Measurements from ENCODE around the gene LGALS4.

Gene LGALS4, protein sequence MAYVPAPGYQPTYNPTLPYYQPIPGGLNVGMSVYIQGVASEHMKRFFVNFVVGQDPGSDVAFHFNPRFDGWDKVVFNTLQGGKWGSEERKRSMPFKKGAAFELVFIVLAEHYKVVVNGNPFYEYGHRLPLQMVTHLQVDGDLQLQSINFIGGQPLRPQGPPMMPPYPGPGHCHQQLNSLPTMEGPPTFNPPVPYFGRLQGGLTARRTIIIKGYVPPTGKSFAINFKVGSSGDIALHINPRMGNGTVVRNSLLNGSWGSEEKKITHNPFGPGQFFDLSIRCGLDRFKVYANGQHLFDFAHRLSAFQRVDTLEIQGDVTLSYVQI

DNA sequence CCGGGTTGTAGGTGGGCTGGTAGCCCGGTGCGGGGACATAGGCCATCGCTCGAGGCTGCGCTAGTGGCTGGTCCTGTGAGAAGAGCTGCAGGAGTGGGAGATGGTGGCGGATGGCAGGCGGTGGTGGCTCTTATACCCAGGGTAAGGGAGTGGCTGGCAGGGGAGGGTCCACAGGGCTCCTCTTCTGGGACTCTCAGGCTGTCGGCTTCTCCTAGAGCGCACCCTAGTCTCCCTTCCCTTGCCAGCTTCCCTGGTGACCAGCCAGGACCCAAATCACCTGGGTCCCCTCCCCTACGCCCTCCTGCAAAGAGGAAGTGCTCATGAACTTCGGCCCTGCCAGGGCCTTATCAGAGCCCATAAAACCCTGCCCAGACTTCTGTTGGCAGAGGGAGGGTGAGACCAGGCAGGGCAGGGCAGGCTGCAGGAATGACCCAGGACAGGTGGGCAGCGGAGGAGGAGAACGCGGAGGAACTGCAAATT, at the start of gene LGALS4:
TSS of gene LGALS4 (minus strand) at position 105 of the 480 bp plus-strand sequence. CDS start at position 46, 59 bp downstream.
- no peak for TF ChIP-seq EP300 (IDR thresholded peaks at IDR 0.05; ENCODE audit: borderline replicate concordance)
- no peak for TF ChIP-seq CREB1 (IDR thresholded peaks at IDR 0.05; ENCODE audit: low read depth)
- TF ChIP-seq EGR1 (IDR thresholded peaks at IDR 0.05), result no peak
- no peak for TF ChIP-seq TCF12 (IDR thresholded peaks at IDR 0.05; ENCODE audit: low read depth)
- TF ChIP-seq, protein P1, sequence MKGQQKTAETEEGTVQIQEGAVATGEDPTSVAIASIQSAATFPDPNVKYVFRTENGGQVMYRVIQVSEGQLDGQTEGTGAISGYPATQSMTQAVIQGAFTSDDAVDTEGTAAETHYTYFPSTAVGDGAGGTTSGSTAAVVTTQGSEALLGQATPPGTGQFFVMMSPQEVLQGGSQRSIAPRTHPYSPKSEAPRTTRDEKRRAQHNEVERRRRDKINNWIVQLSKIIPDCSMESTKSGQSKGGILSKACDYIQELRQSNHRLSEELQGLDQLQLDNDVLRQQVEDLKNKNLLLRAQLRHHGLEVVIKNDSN (IDR thresholded peaks at IDR 0.05), result no peak
- no peak for TF ChIP-seq FOXM1 (IDR thresholded peaks at IDR 0.05; ENCODE audit: borderline replicate concordance, low read depth)
- no peak for TF ChIP-seq TAF1 (IDR thresholded peaks at IDR 0.05; ENCODE audit: low read depth)
- TF ChIP-seq RAD21 (IDR thresholded peaks at IDR 0.05; ENCODE audit: low read depth), result no peak
- no peak for TF ChIP-seq YY1 (IDR thresholded peaks at IDR 0.05; ENCODE audit: low read depth)

DNA sequence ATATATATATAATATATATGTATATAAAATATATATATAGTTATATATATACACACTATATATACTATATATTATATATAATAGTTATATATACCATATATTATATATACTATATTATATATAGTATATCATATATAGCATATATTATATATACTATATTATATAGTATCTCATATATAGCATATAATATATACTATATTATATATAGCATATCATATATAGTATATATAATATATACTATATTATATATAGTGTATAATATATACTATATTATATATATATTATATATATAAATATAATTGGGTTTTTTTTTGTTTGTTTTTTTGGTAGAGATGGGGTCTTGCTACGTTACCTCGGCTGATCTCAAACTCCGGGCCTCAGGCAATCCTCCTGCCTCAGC, 48.6 kb upstream of the LGALS4 start:
- TF ChIP-seq CEBPB (IDR thresholded peaks at IDR 0.05), result no peak
- no peak for TF ChIP-seq TAF1 (IDR thresholded peaks at IDR 0.05; ENCODE audit: low read depth)
- no peak for TF ChIP-seq TEAD4 (IDR thresholded peaks at IDR 0.05)
- TF ChIP-seq, protein P2, sequence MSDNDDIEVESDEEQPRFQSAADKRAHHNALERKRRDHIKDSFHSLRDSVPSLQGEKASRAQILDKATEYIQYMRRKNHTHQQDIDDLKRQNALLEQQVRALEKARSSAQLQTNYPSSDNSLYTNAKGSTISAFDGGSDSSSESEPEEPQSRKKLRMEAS (IDR thresholded peaks at IDR 0.05), result no peak
- no peak for TF ChIP-seq RAD21 (IDR thresholded peaks at IDR 0.05; ENCODE audit: low read depth)
- TF ChIP-seq YY1 (IDR thresholded peaks at IDR 0.05; ENCODE audit: low read depth), result no peak
- no peak for TF ChIP-seq CREB1 (IDR thresholded peaks at IDR 0.05; ENCODE audit: low read depth)
- TF ChIP-seq, protein P1 (IDR thresholded peaks at IDR 0.05), result no peak
- TF ChIP-seq FOXM1 (IDR thresholded peaks at IDR 0.05; ENCODE audit: borderline replicate concordance, low read depth), result no peak
- TF ChIP-seq NFIC (IDR thresholded peaks at IDR 0.05), result no peak

DNA sequence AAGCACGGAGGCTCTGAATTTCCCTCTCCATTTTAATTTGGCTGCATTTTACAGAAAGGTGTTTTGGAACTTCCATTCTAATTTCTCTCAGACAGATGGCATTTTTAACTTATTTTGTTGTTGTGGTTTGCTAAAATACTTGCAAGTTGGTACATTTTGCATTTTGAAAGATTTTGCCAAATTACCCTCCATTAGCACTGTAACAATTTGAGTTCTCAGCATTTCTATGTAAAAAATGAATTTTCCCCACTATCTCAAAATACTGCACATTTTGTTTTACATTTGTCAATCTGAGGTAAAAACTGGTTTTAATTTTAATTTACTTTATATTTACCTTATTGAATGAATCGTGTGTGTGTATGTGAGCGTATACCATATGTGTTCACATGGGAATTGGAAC, 44.1 kb upstream of the LGALS4 start:
- TF ChIP-seq YY1 (IDR thresholded peaks at IDR 0.05; ENCODE audit: low read depth), result no peak
- TF ChIP-seq TEAD4 (IDR thresholded peaks at IDR 0.05), result no peak

DNA sequence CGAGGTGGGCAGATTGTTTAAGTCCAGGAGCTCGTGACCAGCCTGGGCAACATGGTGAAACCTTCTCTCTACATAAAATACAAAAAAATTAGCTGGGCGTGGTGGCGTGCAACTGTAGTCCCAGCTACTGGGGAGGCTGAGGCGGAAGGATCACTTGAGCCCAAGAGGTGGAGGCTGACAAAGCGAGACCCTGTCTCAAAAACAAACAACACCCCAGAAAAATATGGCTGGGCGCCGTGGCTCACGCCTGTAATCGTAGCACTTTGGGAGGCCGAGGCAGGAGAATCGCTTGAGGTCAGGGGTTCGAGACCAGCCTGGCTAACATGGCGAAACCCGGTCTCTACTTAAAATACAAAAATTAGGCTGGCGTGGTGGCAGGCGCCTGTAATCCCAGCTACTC, 40.5 kb upstream of the LGALS4 start:
- no peak for TF ChIP-seq TAF1 (IDR thresholded peaks at IDR 0.05; ENCODE audit: low read depth)
- no peak for TF ChIP-seq EP300 (IDR thresholded peaks at IDR 0.05; ENCODE audit: borderline replicate concordance)
- TF ChIP-seq, protein P3, sequence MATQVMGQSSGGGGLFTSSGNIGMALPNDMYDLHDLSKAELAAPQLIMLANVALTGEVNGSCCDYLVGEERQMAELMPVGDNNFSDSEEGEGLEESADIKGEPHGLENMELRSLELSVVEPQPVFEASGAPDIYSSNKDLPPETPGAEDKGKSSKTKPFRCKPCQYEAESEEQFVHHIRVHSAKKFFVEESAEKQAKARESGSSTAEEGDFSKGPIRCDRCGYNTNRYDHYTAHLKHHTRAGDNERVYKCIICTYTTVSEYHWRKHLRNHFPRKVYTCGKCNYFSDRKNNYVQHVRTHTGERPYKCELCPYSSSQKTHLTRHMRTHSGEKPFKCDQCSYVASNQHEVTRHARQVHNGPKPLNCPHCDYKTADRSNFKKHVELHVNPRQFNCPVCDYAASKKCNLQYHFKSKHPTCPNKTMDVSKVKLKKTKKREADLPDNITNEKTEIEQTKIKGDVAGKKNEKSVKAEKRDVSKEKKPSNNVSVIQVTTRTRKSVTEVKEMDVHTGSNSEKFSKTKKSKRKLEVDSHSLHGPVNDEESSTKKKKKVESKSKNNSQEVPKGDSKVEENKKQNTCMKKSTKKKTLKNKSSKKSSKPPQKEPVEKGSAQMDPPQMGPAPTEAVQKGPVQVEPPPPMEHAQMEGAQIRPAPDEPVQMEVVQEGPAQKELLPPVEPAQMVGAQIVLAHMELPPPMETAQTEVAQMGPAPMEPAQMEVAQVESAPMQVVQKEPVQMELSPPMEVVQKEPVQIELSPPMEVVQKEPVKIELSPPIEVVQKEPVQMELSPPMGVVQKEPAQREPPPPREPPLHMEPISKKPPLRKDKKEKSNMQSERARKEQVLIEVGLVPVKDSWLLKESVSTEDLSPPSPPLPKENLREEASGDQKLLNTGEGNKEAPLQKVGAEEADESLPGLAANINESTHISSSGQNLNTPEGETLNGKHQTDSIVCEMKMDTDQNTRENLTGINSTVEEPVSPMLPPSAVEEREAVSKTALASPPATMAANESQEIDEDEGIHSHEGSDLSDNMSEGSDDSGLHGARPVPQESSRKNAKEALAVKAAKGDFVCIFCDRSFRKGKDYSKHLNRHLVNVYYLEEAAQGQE (IDR thresholded peaks at IDR 0.05; ENCODE audit: low read depth), result no peak
- no peak for TF ChIP-seq ZBTB7A (IDR thresholded peaks at IDR 0.05; ENCODE audit: low read depth)
- no peak for TF ChIP-seq YY1 (IDR thresholded peaks at IDR 0.05; ENCODE audit: low read depth)
- TF ChIP-seq TCF12 (IDR thresholded peaks at IDR 0.05; ENCODE audit: low read depth), result no peak
- TF ChIP-seq NFIC (IDR thresholded peaks at IDR 0.05), result no peak
- no peak for TF ChIP-seq TEAD4 (IDR thresholded peaks at IDR 0.05)
- no peak for TF ChIP-seq EGR1 (IDR thresholded peaks at IDR 0.05)
- TF ChIP-seq, protein P2 (IDR thresholded peaks at IDR 0.05), result no peak
- no peak for TF ChIP-seq FOXM1 (IDR thresholded peaks at IDR 0.05; ENCODE audit: borderline replicate concordance, low read depth)
- TF ChIP-seq RAD21 (IDR thresholded peaks at IDR 0.05; ENCODE audit: low read depth), result no peak
- TF ChIP-seq CREB1 (IDR thresholded peaks at IDR 0.05; ENCODE audit: low read depth), result no peak
- TF ChIP-seq, protein P1 (IDR thresholded peaks at IDR 0.05), result no peak
- TF ChIP-seq CEBPB (IDR thresholded peaks at IDR 0.05), result no peak

DNA sequence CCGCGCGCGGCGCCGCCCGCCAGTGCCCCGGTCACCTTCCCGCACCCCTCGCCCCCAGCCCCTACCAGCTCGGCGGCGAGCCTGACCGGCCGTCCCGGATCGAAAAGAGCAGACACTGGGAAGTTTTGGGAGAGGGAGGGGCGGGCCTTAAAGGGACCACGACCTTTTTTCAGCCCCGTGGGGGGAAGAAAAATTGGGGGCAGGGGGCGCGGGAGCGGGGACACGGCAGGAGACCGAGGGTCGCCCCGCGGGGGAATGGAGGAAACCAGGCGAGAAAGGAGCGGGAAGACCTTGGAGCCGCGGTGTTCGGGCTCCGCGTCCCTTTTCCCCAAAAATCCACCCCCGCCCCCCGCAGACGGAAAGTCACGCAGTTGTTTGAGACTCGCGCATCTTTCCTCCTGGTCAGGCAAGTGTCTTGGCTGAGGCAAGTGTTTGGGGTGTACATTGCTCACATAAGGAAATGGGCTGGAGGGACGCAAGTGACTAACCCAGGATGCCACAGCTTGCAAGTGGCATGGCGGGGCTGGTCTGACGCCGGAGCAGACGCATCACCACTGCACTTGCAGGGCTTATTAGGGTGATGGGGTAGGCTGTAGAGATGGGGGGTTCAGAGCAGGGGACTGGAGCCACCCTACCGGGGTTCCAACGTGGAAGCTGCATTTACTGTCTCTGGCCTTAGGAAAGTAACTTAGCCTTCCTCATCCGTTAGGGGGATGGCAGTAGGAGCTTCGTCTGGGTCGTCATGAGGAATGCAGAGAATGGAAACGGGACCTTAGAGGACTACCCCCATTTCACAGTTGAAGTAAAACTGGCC, 39.7 kb upstream of the LGALS4 start:
- TF ChIP-seq ZBTB7A (IDR thresholded peaks at IDR 0.05; ENCODE audit: low read depth), result 0 out of 2 replicates have a peak, but pooled peaks have one; percentile 60
- no peak for TF ChIP-seq CEBPB (IDR thresholded peaks at IDR 0.05)

DNA sequence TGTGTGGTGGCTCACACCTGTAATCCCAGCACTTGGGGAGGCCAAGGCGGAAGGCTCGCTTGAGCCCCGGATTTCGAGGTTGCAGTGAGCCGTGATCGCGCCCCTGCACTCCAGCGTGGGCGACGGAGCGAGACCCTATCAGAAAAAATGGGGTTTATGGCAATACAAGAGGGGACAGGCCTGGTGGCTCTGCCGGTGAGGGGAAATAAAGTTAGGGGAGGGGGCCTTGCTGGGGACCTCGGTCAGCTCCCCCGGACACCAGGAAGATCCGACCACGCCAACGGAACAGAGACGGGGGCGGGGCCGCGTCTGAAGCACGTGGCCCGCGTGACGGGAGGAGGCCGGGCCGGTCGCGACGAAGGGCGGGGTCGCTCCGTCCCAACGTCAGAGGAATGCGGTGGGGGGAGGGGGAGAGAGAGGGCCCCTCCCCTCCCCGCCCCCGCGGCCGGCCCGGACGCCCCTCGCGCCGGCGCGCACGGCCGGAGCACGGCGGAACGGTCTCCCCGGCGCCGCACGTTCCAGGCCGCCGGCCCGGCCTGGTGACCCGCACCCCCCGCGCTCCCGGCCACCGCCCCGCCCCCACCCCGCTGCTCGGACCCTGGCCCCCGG, 39.0 kb upstream of the LGALS4 start:
- TF ChIP-seq TCF12 (IDR thresholded peaks at IDR 0.05; ENCODE audit: low read depth) (peak; percentile 45; the same call in 1 of the 2 replicates), ZBTB7A (IDR thresholded peaks at IDR 0.05; ENCODE audit: low read depth) (peak; percentile 75; the same call in 1 of the 2 replicates), EGR1 (IDR thresholded peaks at IDR 0.05) (peak; percentile 73), TEAD4 (IDR thresholded peaks at IDR 0.05) (peak; percentile 83), CREB1 (IDR thresholded peaks at IDR 0.05; ENCODE audit: low read depth) (peak; percentile 57; the same call in 1 of the 2 replicates), EP300 (IDR thresholded peaks at IDR 0.05; ENCODE audit: borderline replicate concordance) (no peak), TAF1 (IDR thresholded peaks at IDR 0.05; ENCODE audit: low read depth) (peak; percentile 54; the same call in 1 of the 2 replicates), NFIC (IDR thresholded peaks at IDR 0.05) (no peak), FOXM1 (IDR thresholded peaks at IDR 0.05; ENCODE audit: borderline replicate concordance, low read depth) (no peak)
- TF ChIP-seq, protein P1 (IDR thresholded peaks at IDR 0.05), result peak; percentile 94
- TF ChIP-seq, protein P2 (IDR thresholded peaks at IDR 0.05), result peak; percentile 97
- TF ChIP-seq, protein P3 (IDR thresholded peaks at IDR 0.05; ENCODE audit: low read depth), result no peak
